ENCODE measurements around the gene VGLL4.

VGLL4 gene

DNA sequence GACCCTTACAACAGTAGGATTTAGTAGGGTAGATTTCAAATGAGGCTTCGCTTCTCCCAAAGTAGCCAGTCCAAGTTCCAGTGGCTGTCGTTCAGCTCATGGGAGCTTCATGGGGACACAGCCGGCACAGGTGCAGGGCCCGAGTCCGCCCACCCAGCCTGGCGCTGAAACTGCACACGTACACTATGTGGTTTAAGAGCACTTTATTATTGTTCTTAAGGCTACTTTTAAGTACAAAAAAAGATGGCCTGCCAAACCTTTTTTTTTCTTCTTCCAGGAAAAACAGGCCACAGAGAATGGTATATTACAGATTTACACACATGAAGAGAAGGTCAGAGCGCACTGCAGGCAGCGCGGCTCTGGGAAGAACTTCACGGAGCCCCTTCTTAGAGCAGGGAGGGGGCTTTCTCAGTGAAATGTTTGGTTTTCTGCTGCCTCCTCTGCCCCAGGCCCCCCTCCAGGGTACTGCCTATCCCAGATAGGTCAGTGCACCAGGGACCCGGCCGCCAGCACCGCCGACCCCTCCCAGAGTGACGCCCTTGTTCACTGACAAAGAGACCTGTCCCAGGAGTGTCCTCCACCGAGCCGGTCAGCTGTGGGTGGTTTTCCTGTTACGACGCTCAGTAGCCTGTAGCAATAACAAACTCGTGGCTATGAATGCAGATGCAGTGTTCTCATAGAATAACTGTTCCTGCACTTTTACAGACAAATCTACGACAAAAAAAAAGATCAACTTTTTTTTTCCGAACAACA is 87.7 kb downstream of the VGLL4 start:
- DNase-seq: no peak
- no peak overlapping the region for H2BK5ac ChIP-seq (ENCODE audit: low read depth, low read length, poor library complexity)
- peaks cover 60 to 63% of the 10 kb centered on the region in 2 experiments for H3K36me3 ChIP-seq (ENCODE audit: control insufficient read depth in 1 of 2, insufficient read depth in 2 of 2, low read length in 2 of 2)
- no peak overlapping the region for H2AFZ ChIP-seq (ENCODE audit: insufficient read depth, low read length, poor library complexity)
- H3K9me3 ChIP-seq (ENCODE audit: insufficient read depth, low read depth, low read length): peaks cover 5% of the 10 kb centered on the region
- WGBS (ENCODE audit: extremely low coverage, insufficient coverage, insufficient read length): no CpG with 5 or more reads among the region's 23 CpGs
- H4K91ac ChIP-seq (ENCODE audit: low read depth, low read length): no peak overlapping the region
- no peaks in the 10 kb centered on the region for H3K79me2 ChIP-seq (ENCODE audit: control insufficient read depth, insufficient read depth, low read length, poor library complexity)
- no peak overlapping the region for H3K14ac ChIP-seq (ENCODE audit: low read length)
- no peak overlapping the region for H3K9ac ChIP-seq (ENCODE audit: low read length)
- no peak overlapping the region for H3K18ac ChIP-seq (ENCODE audit: low read length)
- H2BK12ac ChIP-seq (ENCODE audit: low read length): no peak overlapping the region
- no peak overlapping the region for H4K8ac ChIP-seq (ENCODE audit: low read depth, low read length)
- H3K4me2 ChIP-seq (ENCODE audit: low read length): no peak overlapping the region
- H3K4me1 ChIP-seq (ENCODE audit: control insufficient read depth in 1 of 2, insufficient read depth in 2 of 2, low read length in 2 of 2): peaks cover 0 to under 1% of the 10 kb centered on the region in 2 experiments
- H2BK120ac ChIP-seq (ENCODE audit: insufficient read depth, low read length, poor library complexity): no peak overlapping the region
- H3K4ac ChIP-seq (ENCODE audit: low read depth, low read length): no peak overlapping the region
- H3K79me1 ChIP-seq (ENCODE audit: low read length): no peaks in the 10 kb centered on the region
- no peak overlapping the region for H3K4me3 ChIP-seq (ENCODE audit: low read depth, low read length)
- no peak overlapping the region for H2AK5ac ChIP-seq (ENCODE audit: low read length)
- no peaks in the 10 kb centered on the region for H3K27me3 ChIP-seq (ENCODE audit: insufficient read depth, low read length)
- H4K12ac ChIP-seq (ENCODE audit: low read depth, low read length): no peak overlapping the region
- no peak overlapping the region for H3K23ac ChIP-seq (ENCODE audit: low read length)
- H3K27ac ChIP-seq (ENCODE audit: low read depth, low read length): no peak overlapping the region

- WGBS (ENCODE audit: extremely low coverage, insufficient coverage, insufficient read length): no CpG with 5 or more reads among the region's 13 CpGs
- no peak overlapping the region for H4K12ac ChIP-seq (ENCODE audit: low read depth, low read length)
- no peak overlapping the region for H3K18ac ChIP-seq (ENCODE audit: low read length)
- no peak overlapping the region for H4K91ac ChIP-seq (ENCODE audit: low read depth, low read length)
- H4K8ac ChIP-seq (ENCODE audit: low read depth, low read length): no peak overlapping the region
- H2AK5ac ChIP-seq (ENCODE audit: low read length): no peak overlapping the region
- no peak overlapping the region for H2BK5ac ChIP-seq (ENCODE audit: low read depth, low read length, poor library complexity)
- DNase-seq: no peak
- no peak overlapping the region for H3K14ac ChIP-seq (ENCODE audit: low read length)
- H3K4me3 ChIP-seq (ENCODE audit: low read depth, low read length): no peak overlapping the region
- peaks cover 5% of the 10 kb centered on the region for H3K9me3 ChIP-seq (ENCODE audit: insufficient read depth, low read depth, low read length)
- H3K79me2 ChIP-seq (ENCODE audit: control insufficient read depth, insufficient read depth, low read length, poor library complexity): no peaks in the 10 kb centered on the region
- H3K79me1 ChIP-seq (ENCODE audit: low read length): no peaks in the 10 kb centered on the region
- peaks cover 62 to 63% of the 10 kb centered on the region in 2 experiments for H3K36me3 ChIP-seq (ENCODE audit: control insufficient read depth in 1 of 2, insufficient read depth in 2 of 2, low read length in 2 of 2)
- no peak overlapping the region for H3K23ac ChIP-seq (ENCODE audit: low read length)
- no peaks in the 10 kb centered on the region for H3K4me1 ChIP-seq (ENCODE audit: control insufficient read depth in 1 of 2, insufficient read depth in 2 of 2, low read length in 2 of 2)
- no peak overlapping the region for H3K27ac ChIP-seq (ENCODE audit: low read depth, low read length)
- H3K27me3 ChIP-seq (ENCODE audit: insufficient read depth, low read length): no peaks in the 10 kb centered on the region
- H2BK120ac ChIP-seq (ENCODE audit: insufficient read depth, low read length, poor library complexity): no peak overlapping the region
- H3K4ac ChIP-seq (ENCODE audit: low read depth, low read length): no peak overlapping the region
- H2BK12ac ChIP-seq (ENCODE audit: low read length): no peak overlapping the region
- H3K4me2 ChIP-seq (ENCODE audit: low read length): no peak overlapping the region
- H3K9ac ChIP-seq (ENCODE audit: low read length): no peak overlapping the region
- no peak overlapping the region for H2AFZ ChIP-seq (ENCODE audit: insufficient read depth, low read length, poor library complexity)
Observed at GRCh38 chr3:11555211-11555782, 88.4 kb downstream of the VGLL4 start.

- Histone ChIP-seq H3K9me3 (ENCODE audit: insufficient read depth, low read depth, low read length) (peaks cover 5% of the 10 kb centered on the region), H3K4me1 (ENCODE audit: control insufficient read depth in 1 of 2, insufficient read depth in 2 of 2, low read length in 2 of 2) (no peaks in the 10 kb centered on the region), H3K36me3 (ENCODE audit: control insufficient read depth in 1 of 2, insufficient read depth in 2 of 2, low read length in 2 of 2) (peaks cover 60 to 62% of the 10 kb centered on the region in 2 experiments), H2AFZ (ENCODE audit: insufficient read depth, low read length, poor library complexity) (no peak overlapping the region), H2AK5ac (ENCODE audit: low read length) (no peak overlapping the region), H4K91ac (ENCODE audit: low read depth, low read length) (no peak overlapping the region), H2BK120ac (ENCODE audit: insufficient read depth, low read length, poor library complexity) (no peak overlapping the region), H3K79me1 (ENCODE audit: low read length) (no peaks in the 10 kb centered on the region), H3K4me2 (ENCODE audit: low read length) (no peak overlapping the region), H3K14ac (ENCODE audit: low read length) (no peak overlapping the region), H4K8ac (ENCODE audit: low read depth, low read length) (no peak overlapping the region), H3K79me2 (ENCODE audit: control insufficient read depth, insufficient read depth, low read length, poor library complexity) (no peaks in the 10 kb centered on the region), H3K18ac (ENCODE audit: low read length) (no peak overlapping the region), H3K9ac (ENCODE audit: low read length) (no peak overlapping the region), H3K4ac (ENCODE audit: low read depth, low read length) (no peak overlapping the region), H3K23ac (ENCODE audit: low read length) (no peak overlapping the region), H2BK5ac (ENCODE audit: low read depth, low read length, poor library complexity) (no peak overlapping the region), H3K27ac (ENCODE audit: low read depth, low read length) (no peak overlapping the region), H2BK12ac (ENCODE audit: low read length) (no peak overlapping the region), H3K4me3 (ENCODE audit: low read depth, low read length) (no peak overlapping the region), H3K27me3 (ENCODE audit: insufficient read depth, low read length) (no peaks in the 10 kb centered on the region), H4K12ac (ENCODE audit: low read depth, low read length) (no peak overlapping the region)
- no CpG with 5 or more reads among the region's 12 CpGs for WGBS (ENCODE audit: extremely low coverage, insufficient coverage, insufficient read length)
- no peak for DNase-seq
Observed at GRCh38 chr3:11554666-11555065, 89.0 kb downstream of the VGLL4 start.

DNA sequence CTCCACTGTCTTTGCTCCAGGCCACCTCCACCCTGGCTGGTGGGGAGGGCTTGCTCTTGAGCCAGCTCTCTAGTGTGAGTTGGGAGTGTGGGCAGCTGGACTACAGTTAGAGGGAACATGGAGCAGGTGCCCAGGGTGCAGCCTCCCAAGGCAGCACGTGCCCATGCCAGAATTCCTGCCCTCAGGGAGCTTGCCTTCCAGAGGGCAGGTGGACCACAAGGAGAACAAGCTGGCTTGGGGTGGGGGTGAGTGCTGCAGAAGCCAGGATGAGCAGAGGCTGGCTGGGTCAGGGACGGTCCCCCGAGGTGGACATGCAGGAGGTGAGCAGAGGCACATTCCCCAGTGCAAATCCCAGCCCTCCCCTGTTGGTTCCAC is 89.5 kb downstream of the VGLL4 start:
- Histone ChIP-seq H3K14ac (ENCODE audit: low read length) (no peak overlapping the region), H3K9ac (ENCODE audit: low read length) (no peak overlapping the region), H3K18ac (ENCODE audit: low read length) (no peak overlapping the region), H3K4me3 (ENCODE audit: low read depth, low read length) (no peak overlapping the region), H3K36me3 (ENCODE audit: control insufficient read depth in 1 of 2, insufficient read depth in 2 of 2, low read length in 2 of 2) (peaks cover 56 to 57% of the 10 kb centered on the region in 2 experiments), H2BK120ac (ENCODE audit: insufficient read depth, low read length, poor library complexity) (no peak overlapping the region), H3K4me2 (ENCODE audit: low read length) (no peak overlapping the region), H2BK12ac (ENCODE audit: low read length) (no peak overlapping the region), H2AK5ac (ENCODE audit: low read length) (no peak overlapping the region), H2BK5ac (ENCODE audit: low read depth, low read length, poor library complexity) (no peak overlapping the region), H3K4ac (ENCODE audit: low read depth, low read length) (no peak overlapping the region), H3K4me1 (ENCODE audit: control insufficient read depth in 1 of 2, insufficient read depth in 2 of 2, low read length in 2 of 2) (no peaks in the 10 kb centered on the region), H4K91ac (ENCODE audit: low read depth, low read length) (no peak overlapping the region), H3K27ac (ENCODE audit: low read depth, low read length) (no peak overlapping the region), H2AFZ (ENCODE audit: insufficient read depth, low read length, poor library complexity) (no peak overlapping the region), H4K8ac (ENCODE audit: low read depth, low read length) (no peak overlapping the region), H3K79me1 (ENCODE audit: low read length) (no peaks in the 10 kb centered on the region), H3K27me3 (ENCODE audit: insufficient read depth, low read length) (no peaks in the 10 kb centered on the region), H3K9me3 (ENCODE audit: insufficient read depth, low read depth, low read length) (peaks cover 3% of the 10 kb centered on the region), H4K12ac (ENCODE audit: low read depth, low read length) (no peak overlapping the region), H3K79me2 (ENCODE audit: control insufficient read depth, insufficient read depth, low read length, poor library complexity) (no peaks in the 10 kb centered on the region), H3K23ac (ENCODE audit: low read length) (no peak overlapping the region)
- no peak for DNase-seq
- no CpG with 5 or more reads among the region's 3 CpGs for WGBS (ENCODE audit: extremely low coverage, insufficient coverage, insufficient read length)
